GM12874 (cell line): ENCODE measurements around the gene PRKN.

ENCODE experiments used
- CTCF ChIP-seq: IDR thresholded peaks from 2 replicates; pipeline ENCODE4 v1.5.1; 2011; ENCODE audit warnings: low read depth, mild to moderate bottlenecking, control low read depth, low read length, moderate library complexity; ENCODE audit not compliant: insufficient read depth

The PRKN gene

GRCh38 chr6:162701551-162701950 lies 26.0 kb downstream of the PRKN start:
- TF ChIP-seq CTCF: no peak

GRCh38 chr6:162700966-162701365 lies 26.6 kb downstream of the PRKN start:
- TF ChIP-seq CTCF: no peak

GRCh38 chr6:162699961-162700360 lies 27.6 kb downstream of the PRKN start:
- no peak for TF ChIP-seq CTCF

- no peak for TF ChIP-seq CTCF
These were observed 29.1 kb downstream of the PRKN start for GRCh38 chr6:162698440-162698839.

GRCh38 chr6:162697872-162698403 lies 29.6 kb downstream of the PRKN start:
- TF ChIP-seq CTCF: no peak

GRCh38 chr6:162690158-162690557 lies 37.4 kb downstream of the PRKN start:
- TF ChIP-seq CTCF: no peak

- TF ChIP-seq CTCF: no peak
These were observed 38.7 kb downstream of the PRKN start for GRCh38 chr6:162688751-162689345.
